Measurements from ENCODE around the gene NDRG4. TPM values are rescaled to one million over a fixed set of nuclear protein-coding genes. Genes with fewer than 3 reads are reported as not detected.

The NDRG4 gene
- total and polyA plus RNA-seq, 8 donors, result 1.9 to 48.7 (median 12.0) TPM

GRCh38 chr16:58499092-58499511 is 841 bp upstream of the NDRG4 start:
- Histone ChIP-seq H3K4me3 (no peak overlapping the region), H3K27ac (no peak overlapping the region), H3K36me3 (no peaks in the 10 kb centered on the region), H3K4me1 (peaks cover 19 to 29% (median 24%) of the 10 kb centered on the region in 4 donors), H3K9me3 (no peaks in the 10 kb centered on the region), H3K27me3 (peaks cover 0 to 64% (median 35%) of the 10 kb centered on the region in 3 donors)
- TF ChIP-seq POLR2AphosphoS5 (IDR thresholded peaks at IDR 0.05) (no peak), CTCF (IDR thresholded peaks at IDR 0.05) (no peak), POLR2A (IDR thresholded peaks at IDR 0.05) (no peak), EP300 (IDR thresholded peaks at IDR 0.05) (no peak)
- WGBS, 5 donors, result 76 to 88% (median 80%) methylated on average over 6 to 10 of the region's 10 CpGs
- DNase-seq, result no peak
- intact Hi-C loops (cut with DNase I; ENCODE audit: low total_unique reads), result no loop called here

DNA sequence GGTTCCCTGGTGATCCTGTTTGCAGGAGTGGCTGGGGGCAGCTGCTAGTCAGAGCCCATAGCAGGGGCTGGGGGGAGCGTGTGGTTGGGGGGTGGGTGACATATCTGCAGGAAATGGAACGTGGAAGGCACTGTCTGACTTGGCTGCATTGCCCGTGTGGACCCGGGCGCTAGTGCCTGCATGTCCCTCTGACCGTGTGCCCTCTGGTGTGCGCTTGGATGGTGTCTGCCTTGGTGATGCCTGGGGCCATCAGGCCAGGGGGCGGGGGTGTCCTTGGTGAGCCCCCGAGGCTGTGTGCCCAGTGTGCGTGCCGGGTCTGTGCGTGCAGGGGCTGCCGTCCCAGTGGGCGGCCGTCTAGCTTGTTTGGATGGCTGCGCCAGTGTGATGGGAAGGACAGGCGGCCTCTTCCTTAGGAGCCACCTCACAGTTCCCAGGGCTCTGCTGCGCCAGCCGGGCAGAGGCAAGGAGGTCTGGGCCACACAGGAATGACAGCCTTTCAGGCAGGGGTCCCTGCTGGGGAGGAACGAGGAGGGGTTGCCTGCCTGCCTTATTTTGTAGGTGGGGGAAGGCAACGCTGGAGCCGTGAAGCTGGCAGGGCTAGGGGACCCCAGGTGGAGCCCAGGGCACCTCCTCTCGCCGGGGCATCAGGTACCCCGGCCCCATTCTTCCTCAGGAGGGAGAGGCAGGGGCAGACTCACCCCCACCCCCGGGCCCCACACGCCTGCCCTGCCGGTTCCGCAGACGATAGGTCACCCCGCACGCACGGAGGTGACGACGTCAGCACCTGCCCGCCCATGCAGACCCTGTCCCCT is 693 bp downstream of the NDRG4 start:
- Histone ChIP-seq H3K27ac (peak overlapping the region in 1 of 5 donors; percentile 3), H3K9me3 (no peaks in the 10 kb centered on the region), H3K36me3 (no peaks in the 10 kb centered on the region), H3K27me3 (peaks cover 0 to 68% (median 35%) of the 10 kb centered on the region in 3 donors), H3K4me1 (peaks cover 19 to 22% (median 21%) of the 10 kb centered on the region in 4 donors), H3K4me3 (peak overlapping the region; percentile 28 to 50 (median 33))
- WGBS, 5 donors, result 4 to 11% (median 6%) methylated on average over 32 to 36 of the region's 36 CpGs
- intact Hi-C loops (cut with DNase I; ENCODE audit: low total_unique reads), result loop anchor here (10.0 kb wide), 1 partner anchor 144 kb away; no protein-coding TSS in a partner anchor
- DNase-seq, result no peak
- no peak for TF ChIP-seq POLR2AphosphoS5 (IDR thresholded peaks at IDR 0.05)
- TF ChIP-seq POLR2A (IDR thresholded peaks at IDR 0.05), result no peak
- no peak for TF ChIP-seq CTCF (IDR thresholded peaks at IDR 0.05)
- TF ChIP-seq EP300 (IDR thresholded peaks at IDR 0.05), result no peak

DNA sequence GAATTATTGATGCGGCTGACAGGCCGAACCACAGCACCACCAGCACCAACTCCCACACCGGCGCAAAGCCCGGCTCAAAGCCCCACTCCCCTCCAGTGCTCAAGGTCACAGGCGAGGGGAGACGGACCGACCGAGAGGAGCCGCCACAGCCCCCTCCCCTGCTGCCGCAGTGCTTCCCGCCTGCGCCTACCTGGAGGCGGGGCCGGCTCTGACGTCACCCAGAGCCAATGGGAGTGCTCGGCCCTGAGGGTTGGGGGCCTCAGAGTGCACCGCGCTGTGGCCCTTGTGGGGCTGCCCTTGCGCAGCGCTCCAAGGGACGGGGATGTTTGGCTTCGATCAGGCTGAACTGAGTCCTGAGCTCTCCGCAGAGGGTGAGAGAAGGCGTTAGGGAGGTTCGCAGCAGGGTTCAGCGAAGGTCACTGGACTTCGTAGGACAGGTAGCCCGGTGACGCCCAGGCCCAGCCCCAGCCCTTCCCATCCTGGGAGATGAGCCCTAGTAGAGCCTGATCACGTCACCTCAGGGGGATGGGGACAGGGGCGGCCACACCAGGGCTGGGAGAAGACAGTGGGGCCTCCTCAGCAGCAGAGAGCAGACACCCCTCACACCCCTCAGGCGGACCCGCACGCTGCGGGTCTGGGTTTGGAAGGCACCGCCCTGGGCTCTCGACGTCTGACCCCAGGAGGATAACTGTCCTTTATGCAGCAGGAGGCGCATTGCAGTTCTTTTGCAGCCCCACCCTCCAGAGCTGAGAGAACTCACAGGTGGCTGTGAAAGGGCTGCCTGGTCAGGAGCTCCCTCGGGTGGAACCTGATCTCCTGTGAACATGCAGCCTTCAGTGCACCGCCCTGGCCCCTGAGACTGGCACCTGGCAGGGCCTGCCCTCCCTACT is 1.5 kb downstream of the NDRG4 start:
- Histone ChIP-seq H3K27me3 (peaks cover 0 to 67% (median 35%) of the 10 kb centered on the region in 3 donors), H3K27ac (peak overlapping the region in 1 of 5 donors; percentile 3), H3K9me3 (no peaks in the 10 kb centered on the region), H3K4me3 (peak overlapping the region; percentile 28 to 50 (median 33)), H3K4me1 (peaks cover 19 to 22% (median 21%) of the 10 kb centered on the region in 4 donors), H3K36me3 (no peaks in the 10 kb centered on the region)
- 11 to 22% (median 12%) methylated on average over 9 to 42 of the region's 42 CpGs for WGBS, 5 donors
- DNase-seq, result peak; percentile 51 to 90
- intact Hi-C loops (cut with DNase I; ENCODE audit: low total_unique reads), result loop anchor here (10.0 kb wide), 1 partner anchor 143 kb away; no protein-coding TSS in a partner anchor
- TF ChIP-seq CTCF (IDR thresholded peaks at IDR 0.05) (no peak), POLR2AphosphoS5 (IDR thresholded peaks at IDR 0.05) (no peak), POLR2A (IDR thresholded peaks at IDR 0.05) (no peak)

Data from stomach (tissue), 9 donors.